ENCODE measurements around the gene PCDHGA6.

The PCDHGA6 gene

DNA sequence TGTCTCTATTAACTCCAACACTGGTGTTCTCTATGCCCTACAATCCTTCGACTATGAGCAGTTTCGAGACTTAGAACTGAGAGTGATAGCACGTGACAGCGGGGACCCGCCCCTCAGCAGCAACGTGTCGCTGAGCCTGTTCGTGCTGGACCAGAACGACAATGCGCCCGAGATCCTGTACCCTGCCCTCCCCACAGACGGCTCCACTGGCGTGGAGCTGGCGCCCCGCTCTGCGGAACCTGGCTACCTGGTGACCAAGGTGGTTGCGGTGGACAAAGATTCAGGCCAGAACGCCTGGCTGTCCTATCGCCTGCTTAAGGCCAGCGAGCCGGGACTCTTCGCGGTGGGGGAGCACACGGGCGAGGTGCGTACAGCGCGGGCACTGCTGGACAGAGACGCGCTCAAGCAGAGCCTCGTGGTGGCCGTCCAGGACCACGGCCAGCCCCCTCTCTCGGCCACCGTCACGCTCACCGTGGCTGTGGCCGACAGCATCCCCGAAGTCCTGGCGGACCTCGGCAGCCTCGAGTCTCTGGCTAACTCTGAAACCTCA is 49.1 kb downstream of the PCDHGA6 start:
- DNase-seq = no peak

DNA sequence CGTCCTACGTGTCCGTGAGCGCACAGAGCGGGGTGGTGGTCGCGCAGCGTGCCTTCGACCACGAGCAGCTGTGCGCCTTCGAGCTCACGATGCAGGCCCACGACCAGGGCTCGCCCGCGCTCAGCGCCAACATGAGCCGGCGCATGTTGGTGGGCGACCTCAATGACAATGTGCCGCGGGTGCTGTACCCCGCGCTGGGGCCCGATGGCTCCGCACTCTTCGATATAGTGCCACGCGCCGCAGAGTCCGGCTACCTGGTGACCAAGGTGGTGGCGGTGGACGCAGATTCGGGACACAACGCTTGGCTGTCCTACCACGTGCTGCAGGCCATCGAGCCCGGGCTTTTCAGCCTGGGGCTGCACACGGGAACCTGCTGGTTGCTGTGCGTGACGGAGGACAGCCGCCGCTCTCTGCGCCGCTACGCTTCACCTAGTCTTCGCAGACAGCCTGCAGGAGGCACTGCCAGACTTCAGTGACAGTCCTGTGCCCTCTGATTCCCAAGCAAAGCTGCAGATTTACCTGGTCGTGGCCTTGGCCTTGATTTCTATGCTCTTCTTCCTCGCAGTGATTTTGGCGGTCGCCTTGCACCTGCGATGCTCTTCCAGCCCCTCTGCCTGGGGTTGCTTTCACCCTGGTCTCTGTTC is 54.2 kb downstream of the PCDHGA6 start:
- no peak for DNase-seq

Data from effector CD4-positive, alpha-beta T cell (primary cell).